Ishikawa (cell line): Measurements from ENCODE around the gene EDARADD.

ENCODE experiments used
- CEBPB ChIP-seq: IDR thresholded peaks from 2 replicates; pipeline ENCODE4 v1.6.1; 2012
- CREB1 ChIP-seq: IDR thresholded peaks from 2 replicates; pipeline ENCODE4 v1.6.1; 2012; ENCODE audit warnings: low read depth
- EGR1 ChIP-seq: IDR thresholded peaks from 2 replicates; pipeline ENCODE4 v1.6.1; 2012
- EP300 ChIP-seq: IDR thresholded peaks from 2 replicates; pipeline ENCODE4 v1.6.1; 2012; ENCODE audit warnings: borderline replicate concordance
- FOXM1 ChIP-seq: IDR thresholded peaks from 2 replicates; pipeline ENCODE4 v1.6.1; 2012; ENCODE audit warnings: low read depth, borderline replicate concordance
- NFIC ChIP-seq: IDR thresholded peaks from 2 replicates; pipeline ENCODE4 v1.6.1; 2012
- RAD21 ChIP-seq: IDR thresholded peaks from 2 replicates; pipeline ENCODE4 v1.6.1; 2012; ENCODE audit warnings: low read depth
- TAF1 ChIP-seq: IDR thresholded peaks from 2 replicates; pipeline ENCODE4 v1.6.1; 2012; ENCODE audit warnings: low read depth, mild to moderate bottlenecking
- TCF12 ChIP-seq: IDR thresholded peaks from 2 replicates; pipeline ENCODE4 v1.6.1; 2012; ENCODE audit warnings: low read depth
- TEAD4 ChIP-seq: IDR thresholded peaks from 2 replicates; pipeline ENCODE4 v1.6.1; 2012
- YY1 ChIP-seq: IDR thresholded peaks from 2 replicates; pipeline ENCODE4 v1.6.1; 2012; ENCODE audit warnings: low read depth
- ZBTB7A ChIP-seq: IDR thresholded peaks from 2 replicates; pipeline ENCODE4 v1.6.1; 2012; ENCODE audit warnings: low read depth
- TF ChIP-seq, protein P1 (sequence below): IDR thresholded peaks from 2 replicates; pipeline ENCODE4 v1.6.1; 2012
- TF ChIP-seq, protein P2 (sequence below): IDR thresholded peaks from 2 replicates; pipeline ENCODE4 v1.6.1; 2012; ENCODE audit warnings: low read depth, mild to moderate bottlenecking
- TF ChIP-seq, protein P3 (sequence below): IDR thresholded peaks from 2 replicates; pipeline ENCODE4 v1.6.1; 2012

The EDARADD gene

DNA sequence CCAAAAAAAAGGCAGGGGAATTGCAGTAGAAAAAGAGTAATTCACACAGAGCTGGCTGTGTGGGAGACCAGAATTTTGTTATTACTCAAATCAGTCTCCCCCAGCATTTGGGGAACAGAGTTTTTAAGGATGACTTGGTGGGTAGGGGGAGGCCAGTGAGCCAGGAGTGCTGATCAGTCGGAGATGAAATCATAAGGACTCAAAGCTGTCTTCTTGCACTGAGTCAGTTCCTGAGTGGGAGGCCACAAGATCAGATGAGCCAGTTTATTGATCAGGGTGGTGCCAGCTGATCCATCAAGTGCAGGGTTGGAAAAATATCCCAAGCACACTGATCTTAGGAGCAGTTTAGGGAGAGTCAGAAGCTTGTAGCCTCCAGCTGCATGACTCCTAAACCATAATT is 23.7 kb upstream of the EDARADD start:
- no peak for TF ChIP-seq RAD21
- TF ChIP-seq EP300 = no peak
- TF ChIP-seq, protein P1, sequence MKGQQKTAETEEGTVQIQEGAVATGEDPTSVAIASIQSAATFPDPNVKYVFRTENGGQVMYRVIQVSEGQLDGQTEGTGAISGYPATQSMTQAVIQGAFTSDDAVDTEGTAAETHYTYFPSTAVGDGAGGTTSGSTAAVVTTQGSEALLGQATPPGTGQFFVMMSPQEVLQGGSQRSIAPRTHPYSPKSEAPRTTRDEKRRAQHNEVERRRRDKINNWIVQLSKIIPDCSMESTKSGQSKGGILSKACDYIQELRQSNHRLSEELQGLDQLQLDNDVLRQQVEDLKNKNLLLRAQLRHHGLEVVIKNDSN = no peak
- TF ChIP-seq CEBPB = no peak
- TF ChIP-seq FOXM1 = no peak
- TF ChIP-seq TCF12 = no peak
- no peak for TF ChIP-seq NFIC
- no peak for TF ChIP-seq EGR1
- TF ChIP-seq, protein P2, sequence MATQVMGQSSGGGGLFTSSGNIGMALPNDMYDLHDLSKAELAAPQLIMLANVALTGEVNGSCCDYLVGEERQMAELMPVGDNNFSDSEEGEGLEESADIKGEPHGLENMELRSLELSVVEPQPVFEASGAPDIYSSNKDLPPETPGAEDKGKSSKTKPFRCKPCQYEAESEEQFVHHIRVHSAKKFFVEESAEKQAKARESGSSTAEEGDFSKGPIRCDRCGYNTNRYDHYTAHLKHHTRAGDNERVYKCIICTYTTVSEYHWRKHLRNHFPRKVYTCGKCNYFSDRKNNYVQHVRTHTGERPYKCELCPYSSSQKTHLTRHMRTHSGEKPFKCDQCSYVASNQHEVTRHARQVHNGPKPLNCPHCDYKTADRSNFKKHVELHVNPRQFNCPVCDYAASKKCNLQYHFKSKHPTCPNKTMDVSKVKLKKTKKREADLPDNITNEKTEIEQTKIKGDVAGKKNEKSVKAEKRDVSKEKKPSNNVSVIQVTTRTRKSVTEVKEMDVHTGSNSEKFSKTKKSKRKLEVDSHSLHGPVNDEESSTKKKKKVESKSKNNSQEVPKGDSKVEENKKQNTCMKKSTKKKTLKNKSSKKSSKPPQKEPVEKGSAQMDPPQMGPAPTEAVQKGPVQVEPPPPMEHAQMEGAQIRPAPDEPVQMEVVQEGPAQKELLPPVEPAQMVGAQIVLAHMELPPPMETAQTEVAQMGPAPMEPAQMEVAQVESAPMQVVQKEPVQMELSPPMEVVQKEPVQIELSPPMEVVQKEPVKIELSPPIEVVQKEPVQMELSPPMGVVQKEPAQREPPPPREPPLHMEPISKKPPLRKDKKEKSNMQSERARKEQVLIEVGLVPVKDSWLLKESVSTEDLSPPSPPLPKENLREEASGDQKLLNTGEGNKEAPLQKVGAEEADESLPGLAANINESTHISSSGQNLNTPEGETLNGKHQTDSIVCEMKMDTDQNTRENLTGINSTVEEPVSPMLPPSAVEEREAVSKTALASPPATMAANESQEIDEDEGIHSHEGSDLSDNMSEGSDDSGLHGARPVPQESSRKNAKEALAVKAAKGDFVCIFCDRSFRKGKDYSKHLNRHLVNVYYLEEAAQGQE = no peak
- TF ChIP-seq TAF1 = no peak
- no peak for TF ChIP-seq YY1
- TF ChIP-seq CREB1 = no peak
- no peak for TF ChIP-seq TEAD4
- TF ChIP-seq, protein P3, sequence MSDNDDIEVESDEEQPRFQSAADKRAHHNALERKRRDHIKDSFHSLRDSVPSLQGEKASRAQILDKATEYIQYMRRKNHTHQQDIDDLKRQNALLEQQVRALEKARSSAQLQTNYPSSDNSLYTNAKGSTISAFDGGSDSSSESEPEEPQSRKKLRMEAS = no peak
- no peak for TF ChIP-seq ZBTB7A

DNA sequence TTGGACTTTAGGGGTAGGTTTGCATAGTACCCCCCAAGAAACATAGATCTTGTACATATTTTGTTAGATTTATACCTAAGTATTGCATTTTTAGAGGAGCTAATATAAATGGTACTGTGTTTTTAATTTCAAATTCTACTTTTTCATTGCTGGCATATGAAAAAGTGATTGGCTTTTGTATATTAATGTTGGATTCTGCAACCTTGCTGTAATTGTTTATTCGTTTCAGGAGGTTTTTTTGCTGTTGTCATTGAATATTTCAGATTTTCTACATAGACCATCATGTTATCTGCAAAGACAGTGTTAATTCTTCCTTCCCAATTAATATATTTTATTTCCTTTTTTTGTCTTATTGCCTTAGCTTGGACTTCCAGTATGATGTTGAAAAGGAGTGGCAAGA is 23.0 kb upstream of the EDARADD start:
- TF ChIP-seq RAD21 = no peak
- no peak for TF ChIP-seq TAF1
- TF ChIP-seq FOXM1 = no peak
- no peak for TF ChIP-seq ZBTB7A
- TF ChIP-seq CREB1 = no peak
- TF ChIP-seq EGR1 = no peak
- no peak for TF ChIP-seq YY1
- no peak for TF ChIP-seq EP300

DNA sequence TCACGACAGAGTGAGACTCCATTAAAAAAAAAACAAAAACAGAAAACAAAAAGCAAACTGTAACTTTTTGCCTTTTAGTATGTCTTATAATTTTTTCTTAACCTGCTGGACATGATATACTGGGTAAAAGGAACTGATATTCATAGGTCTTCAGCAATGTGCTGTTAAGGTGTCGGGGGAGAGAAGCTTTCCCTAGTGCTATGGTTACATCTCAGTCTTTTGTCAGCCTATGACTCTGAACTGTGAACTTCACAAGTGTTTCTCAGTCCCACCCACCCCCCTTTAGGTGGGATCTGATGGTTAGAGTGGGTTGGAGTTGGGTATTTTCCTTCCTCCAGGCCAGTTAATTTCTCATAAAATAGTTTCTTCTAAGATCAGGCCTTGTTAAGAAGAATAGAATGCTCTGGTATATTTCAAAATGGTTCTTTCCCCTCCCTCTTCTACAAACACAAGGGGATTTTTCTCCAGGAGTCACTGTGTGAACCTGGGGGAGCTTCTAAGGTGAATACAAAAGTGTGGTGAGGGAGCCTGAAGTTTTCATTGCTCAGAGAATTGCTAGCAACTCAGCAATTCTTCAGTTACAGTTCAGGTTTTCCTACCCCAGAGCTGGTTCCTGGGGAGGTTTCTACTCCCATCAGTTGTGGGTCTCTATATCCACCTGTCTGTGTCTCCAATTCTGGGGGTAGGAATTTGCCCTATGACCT is 16.1 kb upstream of the EDARADD start:
- no peak for TF ChIP-seq TEAD4
- TF ChIP-seq, protein P3 = no peak
- TF ChIP-seq TCF12 = no peak
- TF ChIP-seq RAD21 = no peak
- TF ChIP-seq CEBPB = no peak
- TF ChIP-seq ZBTB7A = no peak
- no peak for TF ChIP-seq CREB1
- TF ChIP-seq EP300 = no peak
- no peak for TF ChIP-seq YY1
- TF ChIP-seq, protein P2 = no peak
- no peak for TF ChIP-seq NFIC
- TF ChIP-seq TAF1 = no peak
- no peak for TF ChIP-seq EGR1
- TF ChIP-seq, protein P1 = no peak
- TF ChIP-seq FOXM1 = no peak

DNA sequence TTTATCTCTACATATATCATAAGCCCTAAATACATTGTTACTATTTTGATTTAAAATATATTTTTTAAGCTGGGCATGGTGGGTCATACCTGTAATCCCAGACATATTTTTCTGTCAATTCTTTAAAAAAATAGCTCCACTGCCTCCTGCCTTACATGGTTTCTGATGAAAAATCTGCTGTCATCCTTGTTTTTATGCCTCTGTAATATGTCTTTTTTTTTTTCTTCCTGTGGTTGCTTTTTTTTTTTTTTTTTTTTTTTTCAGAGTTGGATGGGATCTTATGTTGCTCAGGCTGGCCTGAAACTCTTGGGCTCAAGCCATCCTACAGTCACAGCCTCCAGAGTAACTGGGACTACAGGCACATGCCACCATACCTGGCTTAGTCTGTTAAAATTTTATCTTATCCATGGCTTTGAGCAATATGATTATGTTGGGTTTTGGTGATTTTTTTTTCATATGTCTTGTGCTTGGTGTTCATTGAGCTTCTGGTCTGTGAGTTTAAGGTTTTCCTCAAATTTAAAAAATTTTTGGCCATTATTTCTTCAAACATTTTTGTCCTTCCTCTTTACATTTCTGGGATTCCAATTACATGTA is 12.4 kb upstream of the EDARADD start:
- TF ChIP-seq RAD21 = no peak
- no peak for TF ChIP-seq EGR1
- TF ChIP-seq NFIC = no peak
- no peak for TF ChIP-seq CEBPB
- no peak for TF ChIP-seq ZBTB7A
- TF ChIP-seq TAF1 = no peak
- no peak for TF ChIP-seq FOXM1
- TF ChIP-seq EP300 = no peak
- TF ChIP-seq TCF12 = no peak
- TF ChIP-seq, protein P3 = no peak
- TF ChIP-seq TEAD4 = no peak

DNA sequence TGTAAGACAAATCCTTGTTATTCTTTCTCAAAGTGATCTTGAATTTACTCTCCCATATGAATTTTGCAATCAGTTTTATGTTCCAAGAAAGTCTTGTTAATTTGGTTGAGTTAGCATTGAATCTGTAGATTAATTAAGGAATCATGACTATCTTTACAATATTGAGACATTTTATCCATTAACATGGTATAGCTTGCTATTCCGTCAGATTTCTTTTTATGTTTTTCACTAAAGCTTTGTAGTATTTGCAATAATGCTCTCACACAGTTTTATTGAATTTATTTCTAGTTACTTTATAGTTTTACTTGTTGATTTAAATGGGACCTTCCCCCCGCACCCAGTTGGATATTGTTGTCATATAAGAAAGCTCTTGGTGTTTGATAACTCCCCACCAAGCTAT is 5.8 kb upstream of the EDARADD start:
- no peak for TF ChIP-seq TEAD4
- TF ChIP-seq TAF1 = no peak
